Epidermal melanocyte (primary cell): ENCODE data around the gene TBC1D14.

Experiments
- DNase-seq: peaks from one replicate; pipeline ENCODE4 v3.0.0; 2011; ENCODE audit warnings: low spot score; ENCODE audit not compliant: insufficient read length

The TBC1D14 gene

DNA sequence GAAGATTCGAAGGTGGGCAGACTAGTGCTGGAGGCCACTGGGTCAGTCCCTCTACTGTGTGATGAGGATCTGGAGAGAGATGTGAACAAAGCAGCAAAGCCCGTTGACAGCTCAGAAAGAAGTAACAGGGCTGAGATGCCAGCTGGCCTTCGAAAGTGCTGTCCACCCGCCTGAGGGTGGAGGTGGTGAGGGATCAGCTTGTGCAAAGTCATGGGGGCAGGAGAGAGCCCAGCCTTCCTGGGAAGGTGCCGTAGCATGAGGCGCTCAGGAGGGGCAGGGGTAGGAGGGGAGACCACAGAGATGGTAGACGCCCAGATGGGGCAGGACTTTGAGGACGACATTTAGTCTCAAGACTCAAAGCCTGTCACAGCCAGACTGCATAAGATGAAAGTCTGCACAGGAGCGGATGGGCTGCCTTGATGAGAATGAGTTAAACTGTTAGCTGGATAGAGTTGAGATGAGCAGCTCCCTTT, 19.7 kb downstream of the TBC1D14 start:
- no peak for DNase-seq

DNA sequence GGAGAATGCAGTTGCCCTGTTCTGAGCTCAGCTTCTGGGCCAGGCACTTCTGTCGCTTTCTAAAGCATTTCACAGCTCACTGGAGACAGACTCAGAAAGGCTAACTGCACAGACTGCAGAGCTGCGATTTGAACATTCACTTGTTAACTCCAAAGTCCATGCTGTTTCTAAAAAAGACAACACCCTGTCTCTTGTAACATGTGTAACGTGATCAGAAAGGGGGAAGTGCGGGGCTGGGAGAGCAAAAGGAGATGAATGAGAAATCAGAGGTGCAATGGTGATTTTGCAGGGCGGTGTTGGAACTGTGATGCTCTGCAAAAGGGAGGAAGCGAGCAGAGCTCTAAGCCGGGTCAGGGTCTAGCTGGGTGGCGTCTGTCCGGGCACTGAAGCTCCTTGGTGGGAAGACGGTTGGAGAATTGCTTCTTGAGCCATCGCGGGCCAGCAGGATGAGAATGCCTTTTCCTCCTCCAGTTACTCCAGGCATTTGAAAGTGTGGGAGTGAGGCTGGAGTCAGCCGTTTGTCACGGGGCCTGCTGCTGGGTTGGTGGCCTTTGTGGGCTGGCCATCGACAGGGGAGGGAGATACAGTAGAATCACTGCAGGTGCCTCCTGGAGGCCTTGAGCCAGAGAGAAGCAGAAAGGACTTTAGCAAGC, 20.3 kb downstream of the TBC1D14 start:
- no peak for DNase-seq

DNA sequence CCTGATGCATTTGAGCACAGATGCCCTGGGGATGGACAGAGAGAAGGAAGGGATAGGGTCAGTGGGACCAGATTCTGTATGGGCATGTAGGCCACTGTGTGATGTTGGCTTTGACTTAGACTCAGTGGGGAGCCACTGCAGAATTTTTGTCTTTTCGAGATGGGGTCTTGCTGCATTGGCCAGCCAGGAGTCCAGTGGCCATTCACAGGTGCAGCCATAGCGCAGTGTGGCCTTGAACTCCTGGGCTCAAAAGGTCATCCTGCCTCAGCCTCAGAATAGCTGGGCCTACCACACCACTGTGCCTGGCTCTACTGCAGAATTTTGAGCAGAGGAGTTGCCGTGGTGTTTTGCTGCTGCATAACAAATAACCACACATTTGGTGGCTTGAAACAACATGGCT, 22.8 kb downstream of the TBC1D14 start:
- no peak for DNase-seq

DNA sequence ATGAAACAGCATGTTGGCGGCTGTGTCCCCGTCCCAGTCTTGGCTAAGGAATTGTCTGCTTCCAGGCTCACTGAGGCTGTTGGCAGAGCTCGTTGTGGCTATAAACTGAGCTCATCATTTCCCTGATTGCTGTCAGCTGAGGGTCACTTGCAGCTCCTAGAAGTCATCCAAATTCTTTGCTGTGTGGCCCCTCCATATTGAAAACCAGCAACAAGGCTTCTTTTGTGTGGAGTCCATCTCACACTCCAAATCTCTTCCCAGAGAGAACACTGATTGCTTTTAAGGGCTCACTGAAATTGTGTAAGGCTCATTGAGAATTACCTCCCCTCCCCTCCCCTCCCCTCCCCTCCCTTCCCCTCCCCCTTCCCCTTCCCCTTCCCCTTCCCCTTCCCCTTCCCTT, 23.3 kb downstream of the TBC1D14 start:
- peak; percentile 81 for DNase-seq

GRCh38 chr4:6933691-6934430, 24.2 kb downstream of the TBC1D14 start:
- DNase-seq: no peak

DNA sequence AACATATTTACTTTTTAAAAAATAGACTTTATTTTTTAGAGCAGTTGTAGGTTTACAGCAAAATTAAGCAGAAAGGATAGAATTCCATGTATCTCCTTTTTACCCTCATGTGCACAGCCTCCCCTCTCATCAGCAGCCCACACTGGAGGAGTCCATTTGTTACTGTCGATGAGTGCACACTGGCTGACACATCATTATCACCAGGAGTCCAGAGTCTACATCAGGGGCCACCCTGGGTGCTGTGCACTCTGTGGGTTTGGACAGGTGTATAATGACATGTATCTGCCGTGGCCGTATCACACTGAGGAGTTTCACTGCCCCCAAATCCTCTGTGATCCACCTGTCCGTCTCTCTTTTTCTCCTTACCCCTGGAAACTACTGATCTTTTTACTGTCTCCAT, 26.3 kb downstream of the TBC1D14 start:
- DNase-seq: no peak

DNA sequence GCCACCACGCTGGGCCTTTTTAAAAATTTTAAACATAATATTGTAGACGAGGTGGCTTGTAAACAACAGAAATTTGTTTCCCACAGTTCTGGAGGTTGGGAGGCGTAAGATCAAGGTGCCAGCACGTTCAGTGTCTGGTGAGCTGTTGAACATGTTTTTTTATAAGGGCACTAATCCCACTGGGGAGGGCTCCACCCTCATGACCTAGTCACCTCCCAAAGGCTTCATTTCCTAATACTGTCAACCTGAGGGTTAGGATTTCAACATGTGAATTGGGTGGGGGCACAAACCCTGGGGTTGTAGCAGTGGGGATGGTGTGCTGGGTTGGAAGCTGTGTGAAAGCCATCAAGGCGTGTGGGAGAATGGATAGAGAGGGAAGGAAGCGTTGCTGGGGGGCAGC, 27.6 kb downstream of the TBC1D14 start:
- no peak for DNase-seq

- DNase-seq: no peak
Measured at GRCh38 chr4:6937754-6938153, 28.1 kb downstream of the TBC1D14 start.

GRCh38 chr4:6938237-6938636, 28.6 kb downstream of the TBC1D14 start:
- DNase-seq: no peak

DNA sequence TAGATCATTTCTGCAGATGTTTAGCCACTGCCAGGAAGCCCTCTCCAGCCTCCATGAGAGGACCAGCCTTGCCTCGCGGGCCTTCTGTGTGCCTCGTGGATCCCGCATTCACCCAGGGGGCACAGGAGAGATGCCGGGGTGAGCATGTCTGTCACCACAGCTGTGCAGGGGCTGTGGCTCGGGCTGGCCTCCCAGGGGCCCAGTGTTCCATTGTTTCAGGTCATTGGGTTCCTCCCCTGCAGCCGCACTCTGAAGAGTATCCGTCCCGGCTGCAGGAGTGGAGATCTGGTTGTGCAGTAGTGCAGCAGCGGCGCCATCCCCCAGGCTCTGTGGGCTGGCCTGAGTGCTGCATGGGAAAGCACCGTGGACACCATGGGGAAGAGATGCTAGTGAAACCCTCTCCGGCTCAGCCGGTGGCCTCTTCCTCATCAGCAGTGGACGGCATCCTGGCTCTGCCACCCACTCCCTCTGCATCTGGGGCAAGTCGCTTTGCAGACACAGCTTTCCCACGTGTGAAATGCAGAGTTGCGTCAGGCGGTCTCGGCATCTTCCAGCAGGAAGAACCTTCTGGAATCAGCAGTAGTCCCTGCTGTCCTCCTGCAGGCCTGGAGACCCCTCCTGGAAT, 29.1 kb downstream of the TBC1D14 start:
- DNase-seq: no peak

DNA sequence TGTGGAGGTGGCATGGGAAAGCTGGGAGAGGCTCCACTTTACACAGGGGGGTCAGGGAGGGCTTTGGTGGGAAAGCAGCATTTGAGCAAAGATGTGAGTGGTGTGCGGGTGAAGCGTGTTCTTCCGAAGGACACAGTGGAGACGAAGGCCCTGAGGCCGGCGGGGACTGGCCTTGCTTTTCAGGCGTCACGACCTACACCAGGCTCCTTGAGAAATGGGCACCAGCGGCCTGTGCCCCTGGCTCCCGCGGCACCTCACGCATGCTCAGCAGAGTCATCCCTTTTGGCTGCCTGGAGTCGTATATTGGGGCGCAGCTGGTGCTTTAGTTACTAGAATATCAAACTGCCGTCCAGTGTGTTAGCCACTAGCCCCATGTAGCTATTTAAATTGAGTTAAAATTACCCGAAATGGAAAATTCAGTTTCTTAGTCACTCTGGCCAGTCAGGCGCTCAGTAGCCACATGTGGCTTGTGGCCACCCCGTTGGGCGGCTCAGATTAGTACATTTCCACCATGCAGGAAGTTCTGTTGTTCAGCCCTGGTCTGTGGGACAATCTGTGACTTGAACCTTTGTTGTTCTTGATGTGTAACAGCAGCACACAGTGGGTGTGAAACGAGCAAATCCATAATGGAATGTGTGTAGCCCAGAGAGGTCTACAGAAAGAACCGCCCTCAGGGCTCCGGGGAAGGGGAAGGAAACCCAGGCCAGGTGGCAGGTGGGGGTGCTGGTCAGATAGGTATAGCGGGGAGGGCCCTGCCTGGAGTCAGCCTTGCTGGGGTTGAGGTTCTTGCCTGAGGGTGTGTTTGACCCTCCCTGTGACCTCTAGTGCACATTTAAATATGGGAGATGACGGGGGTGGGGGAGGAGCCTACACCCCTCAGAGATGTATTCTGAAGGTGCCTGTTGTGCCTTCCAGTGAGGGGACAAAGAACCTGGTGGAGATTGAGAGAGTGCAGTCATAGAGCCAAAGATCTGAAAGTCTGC, 30.4 kb downstream of the TBC1D14 start:
- DNase-seq: no peak

- no peak for DNase-seq
Measured at GRCh38 chr4:6940744-6941137, 31.1 kb downstream of the TBC1D14 start.

DNA sequence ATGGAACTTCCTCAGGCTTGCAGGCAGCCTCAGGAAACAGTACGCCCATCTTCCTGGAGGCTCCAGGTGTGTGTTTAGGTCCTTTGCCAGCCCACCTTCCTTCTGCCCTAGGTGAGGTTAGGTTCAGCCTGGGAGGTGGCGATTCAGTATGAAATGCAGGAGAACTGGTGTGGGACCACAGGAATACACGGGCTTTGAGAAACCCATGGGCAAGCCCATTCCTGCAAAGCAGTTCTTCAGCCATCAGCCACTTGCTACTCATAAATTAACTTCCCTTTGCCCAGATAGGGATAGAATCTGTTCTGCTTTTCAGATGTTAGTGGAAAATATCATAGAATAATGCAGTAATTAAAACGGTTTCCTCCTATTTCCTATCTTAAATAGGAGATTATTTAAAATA, 32.2 kb downstream of the TBC1D14 start:
- DNase-seq: no peak

DNA sequence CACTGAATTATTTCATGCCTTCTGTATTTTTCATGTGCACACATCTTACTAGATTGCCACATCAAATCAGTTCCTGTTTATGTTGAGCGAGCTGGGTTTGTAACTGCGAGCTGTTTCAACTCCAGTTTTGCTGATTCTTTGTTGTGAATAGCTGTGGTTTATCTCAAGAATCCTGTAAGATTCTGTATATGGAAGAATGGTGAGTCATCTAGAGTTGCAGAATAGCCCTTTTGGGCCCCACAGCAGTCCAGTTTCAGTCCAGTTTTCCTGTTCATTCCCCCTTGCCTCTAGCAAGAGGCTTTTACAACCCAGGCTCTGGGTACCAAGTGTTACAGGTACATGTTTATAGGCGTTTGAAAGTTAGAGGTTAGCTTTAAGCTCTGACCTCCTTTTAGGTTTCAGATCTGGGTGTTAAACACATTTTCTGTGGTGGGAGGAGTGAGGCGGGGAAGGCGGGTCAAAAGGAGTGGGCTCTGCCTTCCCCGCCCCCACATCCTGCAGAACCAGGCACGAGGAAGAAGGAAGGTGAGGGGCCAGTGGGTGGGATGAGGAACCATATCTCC, 32.7 kb downstream of the TBC1D14 start:
- peak; percentile 92 for DNase-seq

GRCh38 chr4:6943012-6943884, 33.6 kb downstream of the TBC1D14 start:
- no peak for DNase-seq

GRCh38 chr4:6943885-6944225, 34.2 kb downstream of the TBC1D14 start:
- DNase-seq: no peak

- no peak for DNase-seq
Measured at GRCh38 chr4:6944301-6945051, 34.9 kb downstream of the TBC1D14 start.

- DNase-seq: no peak
Measured at GRCh38 chr4:6945052-6945409, 35.4 kb downstream of the TBC1D14 start.

DNA sequence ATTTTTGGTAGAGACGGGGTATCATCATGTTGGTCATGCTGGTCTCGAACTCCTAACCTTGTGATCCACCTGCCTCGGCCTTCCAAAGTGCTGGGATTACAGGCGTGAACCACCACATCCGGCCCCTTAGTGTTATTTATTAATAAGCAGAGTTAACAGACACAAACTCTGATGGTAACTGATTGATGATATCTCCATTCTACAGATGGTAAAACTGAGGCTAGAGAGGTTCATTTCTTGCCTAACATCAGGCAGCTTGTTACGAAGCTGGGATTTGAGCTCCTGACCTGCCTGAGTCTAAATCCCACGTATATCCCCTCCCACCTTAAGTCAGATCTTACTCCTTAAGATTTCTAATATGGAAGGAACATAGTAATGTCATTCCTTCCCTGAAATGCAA, 36.9 kb downstream of the TBC1D14 start:
- no peak for DNase-seq

DNA sequence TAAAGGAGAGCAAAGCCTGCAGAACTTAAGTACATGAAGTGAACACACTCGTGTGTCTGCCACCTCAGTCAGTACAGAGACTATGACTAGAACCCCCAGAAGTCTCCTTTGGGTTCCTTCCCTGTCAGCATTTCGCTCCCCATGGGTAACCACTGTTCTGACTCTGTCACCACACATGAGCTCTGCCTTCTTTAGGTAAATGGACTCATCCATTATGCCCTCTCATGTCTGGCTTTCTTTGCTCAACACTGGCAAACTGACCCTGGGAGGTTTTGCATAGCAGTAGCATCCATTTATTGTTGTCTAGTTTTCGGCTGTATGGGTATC, 38.5 kb downstream of the TBC1D14 start:
- DNase-seq: no peak
